Tongue (tissue), 2 donors: ENCODE measurements around the gene POM121L2. TPM values are rescaled to one million over a fixed set of nuclear protein-coding genes. Genes with fewer than 3 reads are reported as not detected.
"Not testable (repeated sequence)": the region's sequence is repeated elsewhere in the genome, so short reads cannot be mapped to it uniquely, and the experiment has no call there.

ENCODE experiments used
- DNase-seq: peaks from one replicate; pipeline ENCODE4 v3.0.0-alpha.2; 2015
- total RNA-seq: library from RNA; depleted of rRNA; stranded (reverse); fragments of >200 nt; gene quantifications from one replicate; pipeline ENCODE4 v1.2.3, GENCODE V29; 2014

POM121L2 gene
- total RNA-seq, 1 donor from 2014 or later, result not detected

- DNase-seq, result peak; percentile 42
These were observed 18.5 kb downstream of the POM121L2 start for GRCh38 chr6:27293436-27294098.

- DNase-seq, result no peak
These were observed 21.2 kb downstream of the POM121L2 start for GRCh38 chr6:27290850-27291208.

GRCh38 chr6:27290065-27290849 lies 21.8 kb downstream of the POM121L2 start:
- DNase-seq, result no peak

GRCh38 chr6:27288136-27289044 lies 23.7 kb downstream of the POM121L2 start:
- no peak for DNase-seq

GRCh38 chr6:27287751-27288135 lies 24.3 kb downstream of the POM121L2 start:
- DNase-seq, result no peak

- no peak for DNase-seq
These were observed 25.9 kb downstream of the POM121L2 start for GRCh38 chr6:27286141-27286540.

- DNase-seq, result no peak
These were observed 28.8 kb downstream of the POM121L2 start for GRCh38 chr6:27283279-27283678.

- no peak for DNase-seq
These were observed 30.5 kb downstream of the POM121L2 start for GRCh38 chr6:27281569-27281968.

GRCh38 chr6:27281105-27281539 lies 31.0 kb downstream of the POM121L2 start:
- DNase-seq, result no peak

- DNase-seq, result no peak
These were observed 31.5 kb downstream of the POM121L2 start for GRCh38 chr6:27280540-27281000.

GRCh38 chr6:27280064-27280539 lies 32.0 kb downstream of the POM121L2 start:
- peak; percentile 72 for DNase-seq

- DNase-seq, result no peak
These were observed 32.5 kb downstream of the POM121L2 start for GRCh38 chr6:27279513-27280063.

GRCh38 chr6:27275025-27275956 lies 36.8 kb downstream of the POM121L2 start:
- DNase-seq, result no peak

- DNase-seq, result no peak
These were observed 38.3 kb downstream of the POM121L2 start for GRCh38 chr6:27273783-27274182.

GRCh38 chr6:27268803-27269202 lies 43.3 kb downstream of the POM121L2 start:
- no peak for DNase-seq

GRCh38 chr6:27267857-27268434 lies 44.1 kb downstream of the POM121L2 start:
- no peak for DNase-seq

GRCh38 chr6:27267003-27267402 lies 45.1 kb downstream of the POM121L2 start:
- DNase-seq, result not testable (repeated sequence)

- no peak for DNase-seq
These were observed 48.2 kb downstream of the POM121L2 start for GRCh38 chr6:27263886-27264285.

GRCh38 chr6:27260836-27261375 lies 51.2 kb downstream of the POM121L2 start:
- DNase-seq, result no peak

- DNase-seq, result no peak
These were observed 51.7 kb downstream of the POM121L2 start for GRCh38 chr6:27260369-27260768.
